SK-N-SH treated with all-trans-retinoic acid at 6 μM for 48 hours (cell line): Measurements from ENCODE around the gene PDE1A.

ENCODE experiments used
- ATAC-seq: fragments of 200-7000 bp; cut with Tn5 transposase; 3 replicates; pipeline ENCODE4 v1.9.1; 2020; ENCODE audit warnings: mild to moderate bottlenecking, moderate library complexity
- CREB5 ChIP-seq: fragments of 250-450 bp; sonication (Bioruptor Pico); IDR thresholded peaks from 2 replicates; pipeline ENCODE4 v1.5.1; 2020; ENCODE audit warnings: low read depth, mild to moderate bottlenecking, moderate library complexity
- CSDC2 ChIP-seq: fragments of 250-450 bp; sonication (Bioruptor Pico); IDR thresholded peaks from 2 replicates; pipeline ENCODE4 v1.5.0; 2020; ENCODE audit warnings: mild to moderate bottlenecking, moderate library complexity
- CSRNP3 ChIP-seq: fragments of 250-450 bp; sonication (Bioruptor Pico); IDR thresholded peaks from 2 replicates; pipeline ENCODE4 v1.5.1; 2021; ENCODE audit warnings: mild to moderate bottlenecking, moderate library complexity
- ESRRG ChIP-seq: fragments of 250-450 bp; sonication (Bioruptor Pico); IDR thresholded peaks from 2 replicates; pipeline ENCODE4 v1.6.1; 2021; ENCODE audit warnings: mild to moderate bottlenecking
- GLIS3 ChIP-seq: fragments of 250-450 bp; sonication (Bioruptor Pico); IDR thresholded peaks from 2 replicates; pipeline ENCODE4 v1.5.0; 2020; ENCODE audit warnings: mild to moderate bottlenecking, moderate library complexity
- OSR1 ChIP-seq: fragments of 250-450 bp; sonication (Bioruptor Pico); IDR thresholded peaks from 2 replicates; pipeline ENCODE4 v1.8.0; 2022; ENCODE audit warnings: moderate library complexity, mild to moderate bottlenecking, inconsistent platforms
- PATZ1 ChIP-seq: fragments of 250-450 bp; sonication (Bioruptor Pico); IDR thresholded peaks from 2 replicates; pipeline ENCODE4 v1.8.0; 2020; ENCODE audit warnings: mild to moderate bottlenecking, moderate library complexity, borderline replicate concordance
- POU6F1 ChIP-seq: fragments of 250-450 bp; sonication (Bioruptor Pico); IDR thresholded peaks from 2 replicates; pipeline ENCODE4 v1.8.0; 2021; ENCODE audit warnings: low read depth, mild to moderate bottlenecking, moderate library complexity, borderline replicate concordance
- TCF4 ChIP-seq: fragments of 250-450 bp; sonication (Bioruptor Pico); IDR thresholded peaks from 2 replicates; pipeline ENCODE4 v1.8.0; 2021; ENCODE audit warnings: mild to moderate bottlenecking, moderate library complexity, borderline replicate concordance
- TOX ChIP-seq: fragments of 250-450 bp; sonication (Bioruptor Pico); IDR thresholded peaks from 2 replicates; pipeline ENCODE4 v1.8.0; 2021; ENCODE audit warnings: mild to moderate bottlenecking, moderate library complexity, borderline replicate concordance
- TSHZ2 ChIP-seq: fragments of 250-450 bp; sonication (Bioruptor Pico); IDR thresholded peaks from 2 replicates; pipeline ENCODE4 v1.5.0; 2020; ENCODE audit warnings: mild to moderate bottlenecking, moderate library complexity
- ZFP30 ChIP-seq: fragments of 450-650 bp; formaldehyde crosslinking; IDR thresholded peaks from 2 replicates; pipeline ENCODE4 v1.5.0; 2022; ENCODE audit warnings: mild to moderate bottlenecking, moderate library complexity
- ZNF565 ChIP-seq: fragments of 450-650 bp; formaldehyde crosslinking; conservative IDR thresholded peaks from 2 replicates; pipeline ENCODE4 v1.5.0; 2020; ENCODE audit warnings: low read depth, mild to moderate bottlenecking, moderate library complexity
- ZNF8 ChIP-seq: fragments of 450-650 bp; formaldehyde crosslinking; IDR thresholded peaks from 2 replicates; pipeline ENCODE4 v1.5.0; 2020; ENCODE audit warnings: mild to moderate bottlenecking, moderate library complexity

PDE1A gene

GRCh38 chr2:182432051-182432450 lies 5.2 kb upstream of the PDE1A start (continued):
- TF ChIP-seq TSHZ2 (no peak), POU6F1 (no peak), TOX (CRISPR knock-in tag) (no peak), GLIS3 (CRISPR knock-in tag) (no peak)

GRCh38 chr2:182428476-182428875 lies 1.6 kb upstream of the PDE1A start:
- ATAC-seq: no peak
- peak; percentile 60; the same call in 1 of the 2 replicates for TF ChIP-seq TCF4 (CRISPR knock-in tag)
- TF ChIP-seq CSRNP3 (CRISPR knock-in tag): no peak
- TF ChIP-seq, all 23 proteins: peak for 1

GRCh38 chr2:182426082-182426917 lies 536 bp downstream of the PDE1A start:
- TF ChIP-seq ZNF8 (CRISPR knock-in tag): no peak
- no peak for TF ChIP-seq PATZ1 (CRISPR knock-in tag)
- no peak for TF ChIP-seq ESRRG (CRISPR knock-in tag)
- no peak for TF ChIP-seq CSDC2 (CRISPR knock-in tag)
- no peak for TF ChIP-seq ZFP30 (CRISPR knock-in tag)
- TF ChIP-seq TSHZ2: no peak
- no peak for TF ChIP-seq OSR1
- TF ChIP-seq GLIS3 (CRISPR knock-in tag): no peak
- TF ChIP-seq POU6F1: no peak
- no peak for TF ChIP-seq ZNF565
- TF ChIP-seq CREB5 (CRISPR knock-in tag): no peak
- TF ChIP-seq, all 23 proteins: peak for 0
- peak; percentile 59 for ATAC-seq
